ENCODE measurements around the gene TPCN1. TPM values are rescaled to one million over a fixed set of nuclear protein-coding genes. Genes with fewer than 3 reads are reported as not detected.

Gene TPCN1
- total RNA-seq, 1 donor from 2014 or later, result 55.6 TPM

GRCh38 chr12:113295886-113296556 lies 74.8 kb downstream of the TPCN1 start:
- no peak for DNase-seq (ENCODE audit: extremely low spot score, unreplicated experiment)
- no peak for TF ChIP-seq CTCF (conservative IDR thresholded peaks at IDR 0.05)
- peak overlapping the region; percentile 18 for H3K27ac Mint-ChIP-seq
- H3K9me3 Mint-ChIP-seq, result no peaks in the 10 kb centered on the region
- no peaks in the 10 kb centered on the region for H3K27me3 Mint-ChIP-seq
- H3K4me3 Mint-ChIP-seq, result no peak overlapping the region
- H3K4me1 Mint-ChIP-seq (ENCODE audit: unreplicated experiment), result no peaks in the 10 kb centered on the region
- peaks cover 10% of the 10 kb centered on the region for H3K36me3 Mint-ChIP-seq

GRCh38 chr12:113296557-113297213 lies 75.4 kb downstream of the TPCN1 start:
- H3K9me3 Mint-ChIP-seq, result no peaks in the 10 kb centered on the region
- no peaks in the 10 kb centered on the region for H3K27me3 Mint-ChIP-seq
- no peak for DNase-seq (ENCODE audit: extremely low spot score, unreplicated experiment)
- TF ChIP-seq CTCF (conservative IDR thresholded peaks at IDR 0.05), result no peak
- H3K27ac Mint-ChIP-seq, result peak overlapping the region; percentile 18
- peaks cover 12% of the 10 kb centered on the region for H3K36me3 Mint-ChIP-seq
- H3K4me1 Mint-ChIP-seq (ENCODE audit: unreplicated experiment), result no peaks in the 10 kb centered on the region
- H3K4me3 Mint-ChIP-seq, result no peak overlapping the region

- H3K4me1 Mint-ChIP-seq (ENCODE audit: unreplicated experiment), result no peaks in the 10 kb centered on the region
- H3K27me3 Mint-ChIP-seq, result no peaks in the 10 kb centered on the region
- DNase-seq (ENCODE audit: extremely low spot score, unreplicated experiment), result no peak
- no peaks in the 10 kb centered on the region for H3K9me3 Mint-ChIP-seq
- H3K27ac Mint-ChIP-seq, result no peak overlapping the region
- no peak for TF ChIP-seq CTCF (conservative IDR thresholded peaks at IDR 0.05)
- H3K4me3 Mint-ChIP-seq, result no peak overlapping the region
- H3K36me3 Mint-ChIP-seq, result peaks cover 10% of the 10 kb centered on the region
Observed at GRCh38 chr12:113297214-113297587, 75.9 kb downstream of the TPCN1 start.

- peak overlapping the region; percentile 99 for H3K27ac Mint-ChIP-seq
Observed at GRCh38 chr12:113297621-113298471, 76.6 kb downstream of the TPCN1 start.

GRCh38 chr12:113298472-113298817 lies 77.2 kb downstream of the TPCN1 start:
- H3K27ac Mint-ChIP-seq, result peak overlapping the region; percentile 99
- H3K4me3 Mint-ChIP-seq, result no peak overlapping the region
- H3K36me3 Mint-ChIP-seq, result peaks cover 15% of the 10 kb centered on the region

More at GRCh38 chr12:113297621-113298471, 76.6 kb downstream of the TPCN1 start:
- TF ChIP-seq CTCF (conservative IDR thresholded peaks at IDR 0.05), result no peak
- Mint-ChIP-seq H3K4me3 (no peak overlapping the region), H3K9me3 (no peaks in the 10 kb centered on the region), H3K36me3 (peaks cover 12% of the 10 kb centered on the region), H3K27me3 (no peaks in the 10 kb centered on the region), H3K4me1 (ENCODE audit: unreplicated experiment) (peaks cover 3% of the 10 kb centered on the region)
- no peak for DNase-seq (ENCODE audit: extremely low spot score, unreplicated experiment)

More at GRCh38 chr12:113298472-113298817, 77.2 kb downstream of the TPCN1 start:
- no peaks in the 10 kb centered on the region for H3K9me3 Mint-ChIP-seq
- no peak for TF ChIP-seq CTCF (conservative IDR thresholded peaks at IDR 0.05)
- no peak for DNase-seq (ENCODE audit: extremely low spot score, unreplicated experiment)
- H3K27me3 Mint-ChIP-seq, result no peaks in the 10 kb centered on the region
- peaks cover 6% of the 10 kb centered on the region for H3K4me1 Mint-ChIP-seq (ENCODE audit: unreplicated experiment)

Measured in type B pancreatic cell (in vitro differentiated cells).